Activated T-helper 2 cell treated with anti-CD3 and anti-CD28 coated beads, Interferon-gamma antibody, Interleukin-2, Interleukin-4, amounts not matched to agents 10 μg/mL and 5 μg/mL and 100 μg/mL, durations not matched to agents 14 hours and 24 hours and 36 hours (primary cell): ENCODE measurements around the gene FBXW4. TPM values are rescaled to one million over a fixed set of nuclear protein-coding genes. Genes with fewer than 3 reads are reported as not detected.

Experiments used
- DNase-seq: peaks from one replicate; pipeline ENCODE4 v3.0.0; 2021; ENCODE audit warnings: low spot score
- H3K27ac Mint-ChIP-seq: one replicate; pipeline ENCODE4 v1.8.0; 2021; ENCODE audit warnings: mixed read lengths
- H3K27me3 Mint-ChIP-seq: one replicate; pipeline ENCODE4 v1.8.0; 2021; ENCODE audit warnings: low read depth, mixed read lengths
- H3K36me3 Mint-ChIP-seq: one replicate; pipeline ENCODE4 v1.8.0; 2021; ENCODE audit warnings: low read depth, mixed read lengths
- H3K4me1 Mint-ChIP-seq: one replicate; pipeline ENCODE4 v1.8.0; 2021; ENCODE audit warnings: low read depth, mixed read lengths
- H3K4me3 Mint-ChIP-seq: one replicate; pipeline ENCODE4 v1.8.0; 2021; ENCODE audit warnings: low read depth, mild to moderate bottlenecking, moderate library complexity, mixed read lengths
- H3K9me3 Mint-ChIP-seq: one replicate; pipeline ENCODE4 v1.8.0; 2021; ENCODE audit warnings: mixed read lengths
- intact Hi-C: fragments of 100-400 bp; cut with micrococcal nuclease; formaldehyde crosslinking; loops from one replicate; pipeline ENCODE4 v1.15.1; 2023
- total RNA-seq: library from RNA; stranded (reverse); gene quantifications from 2 replicates; pipeline ENCODE4 v1.2.3, GENCODE V29; 2022

Gene FBXW4, protein sequence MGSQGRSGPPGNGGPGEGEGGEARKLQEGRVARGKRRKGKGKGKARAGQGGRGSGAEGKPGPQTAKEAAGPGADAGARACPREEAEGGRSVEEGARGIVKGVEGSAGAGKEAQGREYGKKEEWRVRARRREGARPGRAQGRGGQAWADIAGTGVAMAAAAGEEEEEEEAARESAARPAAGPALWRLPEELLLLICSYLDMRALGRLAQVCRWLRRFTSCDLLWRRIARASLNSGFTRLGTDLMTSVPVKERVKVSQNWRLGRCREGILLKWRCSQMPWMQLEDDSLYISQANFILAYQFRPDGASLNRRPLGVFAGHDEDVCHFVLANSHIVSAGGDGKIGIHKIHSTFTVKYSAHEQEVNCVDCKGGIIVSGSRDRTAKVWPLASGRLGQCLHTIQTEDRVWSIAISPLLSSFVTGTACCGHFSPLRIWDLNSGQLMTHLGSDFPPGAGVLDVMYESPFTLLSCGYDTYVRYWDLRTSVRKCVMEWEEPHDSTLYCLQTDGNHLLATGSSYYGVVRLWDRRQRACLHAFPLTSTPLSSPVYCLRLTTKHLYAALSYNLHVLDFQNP
- 35.8 and 37.7 TPM in 2 replicates for total RNA-seq

GRCh38 chr10:101694674-101695403, at the start of gene FBXW4:
Gene FBXW4, minus strand, starts transcription at chr10:101695170. Its CDS starts 65 bp downstream, at chr10:101695105.
- Mint-ChIP-seq H3K4me1 (peaks cover 16% of the 10 kb centered on the region), H3K27me3 (no peaks in the 10 kb centered on the region), H3K27ac (peak within 1 kb of the TSS; percentile 96), H3K36me3 (peaks cover 14% of the 10 kb centered on the region), H3K4me3 (peak within 1 kb of the TSS; percentile 95), H3K9me3 (no peaks in the 10 kb centered on the region)
- intact Hi-C loops, result loop anchor here (5.0 to 10.0 kb wide), 2 partner anchors 87 to 420 kb away; partner anchors contain the start of gene NPM3
- DNase-seq, result peak; percentile 57

DNA sequence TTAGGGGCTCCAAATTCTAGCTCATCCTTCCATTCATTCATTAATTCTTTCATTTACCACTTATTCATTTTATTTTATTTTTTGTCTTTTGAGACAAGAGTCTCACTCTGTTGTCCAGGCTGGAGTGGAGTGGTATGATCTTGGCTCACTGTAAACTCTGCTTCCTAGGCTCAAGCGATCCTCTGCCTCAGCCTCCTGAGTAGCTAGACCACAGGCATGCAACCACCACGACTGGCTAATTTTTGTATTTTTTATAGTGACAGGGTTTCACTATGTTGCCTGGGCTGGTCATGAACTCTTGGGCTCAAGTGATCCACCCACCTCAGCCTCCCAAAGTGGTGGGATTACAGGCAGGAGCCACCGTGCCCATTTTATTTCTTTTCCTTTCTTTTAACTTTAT, 49.3 kb upstream of the FBXW4 start:
- no peak overlapping the region for H3K27ac Mint-ChIP-seq
- intact Hi-C loops, result no loop called here
- no peaks in the 10 kb centered on the region for H3K9me3 Mint-ChIP-seq
- H3K4me1 Mint-ChIP-seq, result no peaks in the 10 kb centered on the region
- H3K36me3 Mint-ChIP-seq, result no peaks in the 10 kb centered on the region
- H3K27me3 Mint-ChIP-seq, result peaks cover 25% of the 10 kb centered on the region
- no peak overlapping the region for H3K4me3 Mint-ChIP-seq
- DNase-seq, result no peak

- intact Hi-C loops, result no loop called here
- H3K9me3 Mint-ChIP-seq, result no peaks in the 10 kb centered on the region
- H3K27me3 Mint-ChIP-seq, result peaks cover 24% of the 10 kb centered on the region
- no peak overlapping the region for H3K27ac Mint-ChIP-seq
- DNase-seq, result no peak
- no peaks in the 10 kb centered on the region for H3K36me3 Mint-ChIP-seq
- H3K4me1 Mint-ChIP-seq, result no peaks in the 10 kb centered on the region
- H3K4me3 Mint-ChIP-seq, result no peak overlapping the region
These were observed 47.0 kb upstream of the FBXW4 start for GRCh38 chr10:101741938-101742337.

GRCh38 chr10:101736666-101737065, 41.7 kb upstream of the FBXW4 start:
- H3K27me3 Mint-ChIP-seq, result peaks cover 32% of the 10 kb centered on the region
- H3K36me3 Mint-ChIP-seq, result no peaks in the 10 kb centered on the region
- intact Hi-C loops, result no loop called here
- no peak overlapping the region for H3K27ac Mint-ChIP-seq
- H3K4me3 Mint-ChIP-seq, result no peak overlapping the region
- no peaks in the 10 kb centered on the region for H3K4me1 Mint-ChIP-seq
- no peaks in the 10 kb centered on the region for H3K9me3 Mint-ChIP-seq
- no peak for DNase-seq

DNA sequence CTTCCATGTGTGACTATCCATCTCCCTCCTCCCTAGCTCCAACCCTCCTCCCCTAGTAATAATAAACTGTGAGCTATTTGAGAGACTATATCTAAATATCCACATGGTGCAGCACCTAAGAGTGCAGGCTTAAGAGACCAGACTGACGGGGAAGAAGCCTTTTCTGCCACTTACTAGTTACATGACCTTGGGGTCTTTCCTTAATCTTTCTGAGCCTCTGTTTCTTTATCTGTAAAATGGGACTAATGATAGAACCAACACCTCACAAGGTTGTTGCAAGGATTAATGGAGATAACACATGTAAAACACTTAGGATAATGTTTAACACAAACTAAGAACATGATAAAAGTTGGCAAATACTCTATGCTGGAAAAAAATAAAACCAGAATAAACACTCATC, 37.1 kb upstream of the FBXW4 start:
- Mint-ChIP-seq H3K27ac (no peak overlapping the region), H3K9me3 (no peaks in the 10 kb centered on the region), H3K36me3 (no peaks in the 10 kb centered on the region), H3K4me3 (no peak overlapping the region), H3K4me1 (no peaks in the 10 kb centered on the region), H3K27me3 (peaks cover 27% of the 10 kb centered on the region)
- intact Hi-C loops, result no loop called here
- no peak for DNase-seq

- H3K9me3 Mint-ChIP-seq, result no peaks in the 10 kb centered on the region
- H3K27ac Mint-ChIP-seq, result no peak overlapping the region
- no peak overlapping the region for H3K4me3 Mint-ChIP-seq
- H3K36me3 Mint-ChIP-seq, result no peaks in the 10 kb centered on the region
- intact Hi-C loops, result no loop called here
- peaks cover 11% of the 10 kb centered on the region for H3K27me3 Mint-ChIP-seq
- DNase-seq, result no peak
- peaks cover 7% of the 10 kb centered on the region for H3K4me1 Mint-ChIP-seq
These were observed 31.1 kb upstream of the FBXW4 start for GRCh38 chr10:101726115-101726387.

DNA sequence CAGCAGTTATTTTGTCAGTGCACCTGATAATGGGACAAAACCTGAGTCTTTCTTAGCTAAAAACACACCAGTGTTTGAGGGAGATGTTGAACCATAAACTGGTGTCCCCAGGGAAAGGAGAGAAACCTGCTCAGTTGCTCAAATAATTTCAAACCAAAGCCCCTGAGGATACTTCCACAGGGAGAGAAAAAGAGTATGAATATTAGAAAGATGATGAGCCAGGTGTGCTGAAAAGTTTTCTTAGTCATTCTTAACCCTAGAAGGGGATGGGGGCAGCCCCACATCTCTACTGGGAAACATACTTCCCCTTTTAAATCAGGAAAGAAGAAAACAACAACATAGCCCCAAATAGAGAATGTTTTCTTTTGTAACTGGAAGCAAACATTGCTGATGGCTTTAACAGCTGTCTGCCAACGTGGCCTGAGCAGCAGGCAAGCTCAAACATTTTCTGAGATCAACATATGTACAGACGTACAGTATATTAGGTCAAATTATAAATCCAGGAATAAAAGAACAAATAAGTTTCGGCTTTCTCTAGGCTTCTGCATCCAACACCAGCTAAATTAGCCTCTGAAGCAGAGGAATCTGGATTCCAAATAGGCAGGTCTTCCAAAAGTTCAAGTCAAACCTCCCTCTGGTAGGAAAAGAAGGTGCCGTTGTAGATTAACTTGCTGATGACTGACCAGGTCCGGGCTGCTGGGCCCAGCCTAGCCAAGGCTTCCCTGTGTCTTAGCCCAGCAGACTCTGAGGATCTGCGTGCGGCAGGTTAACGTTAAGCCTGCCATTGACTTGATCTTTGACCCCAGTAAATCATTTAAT, 30.5 kb upstream of the FBXW4 start:
- intact Hi-C loops, result no loop called here
- Mint-ChIP-seq H3K4me3 (no peak overlapping the region), H3K4me1 (peaks cover 7% of the 10 kb centered on the region), H3K27me3 (peaks cover 11% of the 10 kb centered on the region), H3K36me3 (no peaks in the 10 kb centered on the region), H3K9me3 (no peaks in the 10 kb centered on the region), H3K27ac (no peak overlapping the region)
- DNase-seq, result no peak

GRCh38 chr10:101724446-101724845, 29.5 kb upstream of the FBXW4 start:
- no peak overlapping the region for H3K27ac Mint-ChIP-seq
- peaks cover 11% of the 10 kb centered on the region for H3K27me3 Mint-ChIP-seq
- DNase-seq, result no peak
- no peaks in the 10 kb centered on the region for H3K36me3 Mint-ChIP-seq
- no peak overlapping the region for H3K4me3 Mint-ChIP-seq
- H3K4me1 Mint-ChIP-seq, result peaks cover 7% of the 10 kb centered on the region
- intact Hi-C loops, result no loop called here
- H3K9me3 Mint-ChIP-seq, result no peaks in the 10 kb centered on the region

DNA sequence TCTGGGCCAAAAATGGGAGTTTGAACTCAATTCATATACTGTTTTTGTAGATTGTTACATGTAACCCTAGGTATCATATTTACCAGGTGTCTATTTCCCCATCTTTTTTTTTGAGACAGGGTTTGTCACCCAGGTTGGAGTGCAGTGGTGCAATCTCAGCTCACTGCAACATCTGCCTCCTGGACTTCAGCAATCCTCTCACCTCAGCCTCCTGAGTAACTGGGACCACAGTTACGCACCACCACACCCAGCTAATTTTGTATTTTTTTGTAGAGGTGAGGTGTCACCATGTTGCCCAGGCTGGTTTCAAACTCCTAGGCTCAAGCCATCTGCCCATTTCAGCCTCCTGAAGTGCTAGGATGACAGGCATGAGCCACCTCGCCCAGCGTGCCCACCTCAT, 28.2 kb upstream of the FBXW4 start:
- Mint-ChIP-seq H3K27ac (no peak overlapping the region), H3K4me1 (peaks cover 7% of the 10 kb centered on the region), H3K36me3 (no peaks in the 10 kb centered on the region), H3K4me3 (no peak overlapping the region), H3K27me3 (peaks cover 11% of the 10 kb centered on the region), H3K9me3 (no peaks in the 10 kb centered on the region)
- intact Hi-C loops, result no loop called here
- no peak for DNase-seq

DNA sequence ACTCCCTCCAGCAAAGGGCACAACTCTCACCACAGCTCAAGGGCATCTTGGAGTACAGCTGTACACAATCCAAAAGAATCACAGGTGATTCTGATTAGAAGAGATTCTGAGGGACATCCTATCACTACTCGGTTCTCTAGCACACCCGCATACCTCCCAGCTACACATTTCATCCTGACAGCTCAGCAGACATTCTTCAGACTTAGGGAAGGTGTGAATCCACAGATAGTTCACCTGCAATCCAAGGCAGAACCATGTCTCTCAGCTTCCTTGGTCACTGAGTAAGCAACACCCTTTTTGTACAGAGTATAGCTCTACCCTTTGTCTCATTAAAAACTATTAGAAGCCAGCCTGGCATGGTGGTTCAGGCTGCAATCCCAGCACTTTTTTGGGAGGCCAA, 26.8 kb upstream of the FBXW4 start:
- Mint-ChIP-seq H3K4me1 (peaks cover 9% of the 10 kb centered on the region), H3K9me3 (no peaks in the 10 kb centered on the region), H3K4me3 (no peak overlapping the region), H3K36me3 (no peaks in the 10 kb centered on the region), H3K27me3 (peaks cover 8% of the 10 kb centered on the region), H3K27ac (no peak overlapping the region)
- intact Hi-C loops, result no loop called here
- DNase-seq, result no peak

- peaks cover 11% of the 10 kb centered on the region for H3K27me3 Mint-ChIP-seq
- no peaks in the 10 kb centered on the region for H3K36me3 Mint-ChIP-seq
- intact Hi-C loops, result no loop called here
- H3K9me3 Mint-ChIP-seq, result no peaks in the 10 kb centered on the region
- peaks cover 9% of the 10 kb centered on the region for H3K4me1 Mint-ChIP-seq
- H3K27ac Mint-ChIP-seq, result no peak overlapping the region
- no peak overlapping the region for H3K4me3 Mint-ChIP-seq
- no peak for DNase-seq
These were observed 25.7 kb upstream of the FBXW4 start for GRCh38 chr10:101720606-101721230.

GRCh38 chr10:101718690-101719275, 23.8 kb upstream of the FBXW4 start:
- peaks cover 19% of the 10 kb centered on the region for H3K27me3 Mint-ChIP-seq
- H3K27ac Mint-ChIP-seq, result no peak overlapping the region
- intact Hi-C loops, result no loop called here
- DNase-seq, result no peak
- no peaks in the 10 kb centered on the region for H3K36me3 Mint-ChIP-seq
- peaks cover 2% of the 10 kb centered on the region for H3K4me1 Mint-ChIP-seq
- H3K4me3 Mint-ChIP-seq, result no peak overlapping the region
- no peaks in the 10 kb centered on the region for H3K9me3 Mint-ChIP-seq
